ENCODE results near the gene NUDT5. TPM values are rescaled to one million over a fixed set of nuclear protein-coding genes. Genes with fewer than 3 reads are reported as not detected.

Gene NUDT5
- polyA plus RNA-seq, 1 donor from 2014 or later: 44.2 TPM

DNA sequence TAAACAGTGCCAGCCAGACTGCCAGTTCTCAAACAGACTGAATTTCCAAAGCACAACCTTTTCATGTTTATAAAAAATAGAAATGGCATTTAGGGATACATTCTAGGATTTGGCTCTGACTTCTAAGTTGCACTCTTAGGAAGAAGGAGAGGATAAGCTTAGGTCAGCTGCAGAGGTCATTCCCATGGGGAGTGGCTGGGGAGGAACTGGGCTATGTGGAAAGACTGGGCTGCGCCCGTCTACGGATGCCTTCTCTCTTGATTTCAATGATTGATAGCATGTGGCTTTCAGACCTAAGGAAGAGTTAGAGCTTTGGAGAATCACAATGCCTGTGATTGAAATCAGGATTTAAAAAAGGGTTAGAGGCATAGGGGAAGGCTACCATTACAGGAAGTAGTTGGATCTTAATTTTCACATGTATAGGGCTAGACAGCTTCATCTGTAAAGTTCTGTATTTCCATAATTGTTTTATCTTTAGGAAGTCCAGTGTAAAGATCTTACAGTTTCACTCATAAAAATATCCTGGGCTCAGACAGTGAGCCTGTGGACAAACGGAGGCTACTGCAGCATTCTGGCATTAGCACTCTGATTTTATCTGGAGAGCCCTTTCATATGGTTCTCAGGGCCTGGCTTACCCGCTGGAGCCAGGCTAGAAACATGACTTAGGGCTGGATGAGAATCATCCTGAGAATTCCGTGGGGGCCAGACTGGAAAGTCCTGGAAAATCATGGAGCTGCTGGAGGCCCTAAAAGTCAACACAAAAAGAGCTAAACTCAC lies 29.5 kb downstream of the NUDT5 start:
- peaks cover 6% of the 10 kb centered on the region for H3K36me3 ChIP-seq (ENCODE audit: insufficient read depth, low read length)
- H4K20me1 ChIP-seq (ENCODE audit: insufficient read depth): no peaks in the 10 kb centered on the region
- H2AFZ ChIP-seq (ENCODE audit: low read depth, low read length): no peak overlapping the region
- H3F3A ChIP-seq (ENCODE audit: insufficient read depth, low read length, poor library complexity, severe bottlenecking): no peaks in the 10 kb centered on the region
- H3K9me2 ChIP-seq (ENCODE audit: insufficient read depth, low read length): no peaks in the 10 kb centered on the region
- H3K27ac ChIP-seq (ENCODE audit: low read length): no peak overlapping the region
- H3K4me2 ChIP-seq (ENCODE audit: low read length): no peak overlapping the region
- no peak overlapping the region for H3K9ac ChIP-seq (ENCODE audit: low read length)
- H3K4me3 ChIP-seq (ENCODE audit: low read length): no peak overlapping the region
- no peaks in the 10 kb centered on the region for H3K27me3 ChIP-seq (ENCODE audit: insufficient read depth, low read depth, low read length)
- H3K79me2 ChIP-seq (replicated peaks; ENCODE audit: insufficient read depth, low read length): no peaks in the 10 kb centered on the region
- no peaks in the 10 kb centered on the region for H3K9me3 ChIP-seq (ENCODE audit: low read length)
- TF ChIP-seq, protein P1, sequence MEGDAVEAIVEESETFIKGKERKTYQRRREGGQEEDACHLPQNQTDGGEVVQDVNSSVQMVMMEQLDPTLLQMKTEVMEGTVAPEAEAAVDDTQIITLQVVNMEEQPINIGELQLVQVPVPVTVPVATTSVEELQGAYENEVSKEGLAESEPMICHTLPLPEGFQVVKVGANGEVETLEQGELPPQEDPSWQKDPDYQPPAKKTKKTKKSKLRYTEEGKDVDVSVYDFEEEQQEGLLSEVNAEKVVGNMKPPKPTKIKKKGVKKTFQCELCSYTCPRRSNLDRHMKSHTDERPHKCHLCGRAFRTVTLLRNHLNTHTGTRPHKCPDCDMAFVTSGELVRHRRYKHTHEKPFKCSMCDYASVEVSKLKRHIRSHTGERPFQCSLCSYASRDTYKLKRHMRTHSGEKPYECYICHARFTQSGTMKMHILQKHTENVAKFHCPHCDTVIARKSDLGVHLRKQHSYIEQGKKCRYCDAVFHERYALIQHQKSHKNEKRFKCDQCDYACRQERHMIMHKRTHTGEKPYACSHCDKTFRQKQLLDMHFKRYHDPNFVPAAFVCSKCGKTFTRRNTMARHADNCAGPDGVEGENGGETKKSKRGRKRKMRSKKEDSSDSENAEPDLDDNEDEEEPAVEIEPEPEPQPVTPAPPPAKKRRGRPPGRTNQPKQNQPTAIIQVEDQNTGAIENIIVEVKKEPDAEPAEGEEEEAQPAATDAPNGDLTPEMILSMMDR (IDR thresholded peaks at IDR 0.05; ENCODE audit: poor library complexity, severe bottlenecking): no peak
- TF ChIP-seq POLR2AphosphoS5 (IDR thresholded peaks at IDR 0.05) (no peak), SMC3 (conservative IDR thresholded peaks at IDR 0.05; ENCODE audit: poor library complexity) (no peak), TAF1 (IDR thresholded peaks at IDR 0.05; ENCODE audit: low read depth) (no peak), EP300 (conservative IDR thresholded peaks at IDR 0.05; ENCODE audit: poor library complexity, severe bottlenecking) (no peak), MXI1 (conservative IDR thresholded peaks at IDR 0.05; ENCODE audit: poor library complexity, severe bottlenecking) (no peak), EZH2 (IDR thresholded peaks at IDR 0.05; ENCODE audit: borderline replicate concordance, insufficient read depth, low read length, poor library complexity, severe bottlenecking) (no peak), RAD21 (conservative IDR thresholded peaks at IDR 0.05) (no peak)
- TF ChIP-seq, protein P2, sequence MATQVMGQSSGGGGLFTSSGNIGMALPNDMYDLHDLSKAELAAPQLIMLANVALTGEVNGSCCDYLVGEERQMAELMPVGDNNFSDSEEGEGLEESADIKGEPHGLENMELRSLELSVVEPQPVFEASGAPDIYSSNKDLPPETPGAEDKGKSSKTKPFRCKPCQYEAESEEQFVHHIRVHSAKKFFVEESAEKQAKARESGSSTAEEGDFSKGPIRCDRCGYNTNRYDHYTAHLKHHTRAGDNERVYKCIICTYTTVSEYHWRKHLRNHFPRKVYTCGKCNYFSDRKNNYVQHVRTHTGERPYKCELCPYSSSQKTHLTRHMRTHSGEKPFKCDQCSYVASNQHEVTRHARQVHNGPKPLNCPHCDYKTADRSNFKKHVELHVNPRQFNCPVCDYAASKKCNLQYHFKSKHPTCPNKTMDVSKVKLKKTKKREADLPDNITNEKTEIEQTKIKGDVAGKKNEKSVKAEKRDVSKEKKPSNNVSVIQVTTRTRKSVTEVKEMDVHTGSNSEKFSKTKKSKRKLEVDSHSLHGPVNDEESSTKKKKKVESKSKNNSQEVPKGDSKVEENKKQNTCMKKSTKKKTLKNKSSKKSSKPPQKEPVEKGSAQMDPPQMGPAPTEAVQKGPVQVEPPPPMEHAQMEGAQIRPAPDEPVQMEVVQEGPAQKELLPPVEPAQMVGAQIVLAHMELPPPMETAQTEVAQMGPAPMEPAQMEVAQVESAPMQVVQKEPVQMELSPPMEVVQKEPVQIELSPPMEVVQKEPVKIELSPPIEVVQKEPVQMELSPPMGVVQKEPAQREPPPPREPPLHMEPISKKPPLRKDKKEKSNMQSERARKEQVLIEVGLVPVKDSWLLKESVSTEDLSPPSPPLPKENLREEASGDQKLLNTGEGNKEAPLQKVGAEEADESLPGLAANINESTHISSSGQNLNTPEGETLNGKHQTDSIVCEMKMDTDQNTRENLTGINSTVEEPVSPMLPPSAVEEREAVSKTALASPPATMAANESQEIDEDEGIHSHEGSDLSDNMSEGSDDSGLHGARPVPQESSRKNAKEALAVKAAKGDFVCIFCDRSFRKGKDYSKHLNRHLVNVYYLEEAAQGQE (IDR thresholded peaks at IDR 0.05; ENCODE audit: borderline replicate concordance): no peak

DNA sequence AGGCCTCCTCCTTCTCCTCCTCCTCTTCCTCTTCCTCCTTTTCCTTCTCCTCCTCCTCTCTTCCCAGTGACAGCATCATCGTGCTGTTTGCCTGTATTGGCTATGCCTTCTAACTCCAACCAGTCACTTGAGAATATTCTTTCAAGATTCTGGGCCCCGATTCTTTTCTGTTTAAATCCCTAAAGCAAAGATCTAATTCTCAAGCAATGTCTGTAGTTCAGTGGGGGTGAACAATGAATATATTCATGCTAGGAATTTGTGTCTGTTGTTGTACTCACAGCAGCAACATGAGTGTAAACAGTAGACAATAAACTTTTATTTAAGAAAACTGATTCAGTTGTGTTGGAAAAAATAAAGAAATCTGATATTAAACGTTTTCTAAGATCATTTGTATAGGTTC lies 30.7 kb downstream of the NUDT5 start:
- H4K20me1 ChIP-seq (ENCODE audit: insufficient read depth): no peaks in the 10 kb centered on the region
- no peaks in the 10 kb centered on the region for H3K9me3 ChIP-seq (ENCODE audit: low read length)
- H3K27ac ChIP-seq (ENCODE audit: low read length): no peak overlapping the region
- no peak overlapping the region for H3K4me2 ChIP-seq (ENCODE audit: low read length)
- H3K27me3 ChIP-seq (ENCODE audit: insufficient read depth, low read depth, low read length): no peaks in the 10 kb centered on the region
- H3F3A ChIP-seq (ENCODE audit: insufficient read depth, low read length, poor library complexity, severe bottlenecking): no peaks in the 10 kb centered on the region
- no peak overlapping the region for H3K9ac ChIP-seq (ENCODE audit: low read length)
- no peak overlapping the region for H3K4me3 ChIP-seq (ENCODE audit: low read length)
- TF ChIP-seq, protein P1 (IDR thresholded peaks at IDR 0.05; ENCODE audit: poor library complexity, severe bottlenecking): no peak
- TF ChIP-seq EP300 (conservative IDR thresholded peaks at IDR 0.05; ENCODE audit: poor library complexity, severe bottlenecking) (no peak), SMC3 (conservative IDR thresholded peaks at IDR 0.05; ENCODE audit: poor library complexity) (no peak), MXI1 (conservative IDR thresholded peaks at IDR 0.05; ENCODE audit: poor library complexity, severe bottlenecking) (no peak), POLR2AphosphoS5 (IDR thresholded peaks at IDR 0.05) (no peak), EZH2 (IDR thresholded peaks at IDR 0.05; ENCODE audit: borderline replicate concordance, insufficient read depth, low read length, poor library complexity, severe bottlenecking) (no peak), RAD21 (conservative IDR thresholded peaks at IDR 0.05) (no peak), TAF1 (IDR thresholded peaks at IDR 0.05; ENCODE audit: low read depth) (no peak)
- TF ChIP-seq, protein P2 (IDR thresholded peaks at IDR 0.05; ENCODE audit: borderline replicate concordance): no peak
- peaks cover 13% of the 10 kb centered on the region for H3K36me3 ChIP-seq (ENCODE audit: insufficient read depth, low read length)
- no peak overlapping the region for H2AFZ ChIP-seq (ENCODE audit: low read depth, low read length)
- H3K9me2 ChIP-seq (ENCODE audit: insufficient read depth, low read length): no peaks in the 10 kb centered on the region
- no peaks in the 10 kb centered on the region for H3K79me2 ChIP-seq (replicated peaks; ENCODE audit: insufficient read depth, low read length)
